Activated naive CD4-positive, alpha-beta T cell treated with anti-CD3 and anti-CD28 coated beads for 36 hours (primary cell): ENCODE measurements around the gene MAGI2. TPM values are rescaled to one million over a fixed set of nuclear protein-coding genes. Genes with fewer than 3 reads are reported as not detected.
A peak's percentile ranks its signal among the peaks of the same experiment; 100 is the strongest.

ENCODE experiments used
- CTCF ChIA-PET: fragments of 350-600 bp; sonication (Branson Sonifier 250); formaldehyde crosslinking; loops from one replicate; lab custom pipeline; 2021; ENCODE audit warnings: antibody characterized with exemption; lab: Charles Lee
- DNase-seq: peaks from one replicate; pipeline ENCODE4 v3.0.0-alpha.2; 2020
- H3K27ac Mint-ChIP-seq: one replicate; pipeline ENCODE4 v1.8.0; 2021; ENCODE audit warnings: mild to moderate bottlenecking, mixed read lengths
- H3K27me3 Mint-ChIP-seq: one replicate; pipeline ENCODE4 v1.8.0; 2021; ENCODE audit warnings: low read depth, mixed read lengths
- H3K36me3 Mint-ChIP-seq: one replicate; pipeline ENCODE4 v1.8.0; 2021; ENCODE audit warnings: low read depth, mixed read lengths
- H3K4me1 Mint-ChIP-seq: one replicate; pipeline ENCODE4 v1.8.0; 2021; ENCODE audit warnings: low read depth, mixed read lengths
- H3K4me3 Mint-ChIP-seq: one replicate; pipeline ENCODE4 v1.8.0; 2021; ENCODE audit warnings: mild to moderate bottlenecking, moderate library complexity, mixed read lengths
- H3K9me3 Mint-ChIP-seq: one replicate; pipeline ENCODE4 v1.8.0; 2021; ENCODE audit warnings: mixed read lengths
- intact Hi-C: fragments of 100-400 bp; cut with micrococcal nuclease; formaldehyde crosslinking; loops from one replicate; pipeline ENCODE4 v1.15.1; 2023
- total RNA-seq, 2 experiments: library from RNA; stranded (reverse); gene quantifications; one replicate each; pipeline ENCODE4 v1.2.3, GENCODE V29; 2021

MAGI2 gene
- total RNA-seq, 2 experiments from 2014 or later: 0.07 to 0.19 TPM

GRCh38 chr7:78635026-78635793 lies 818.3 kb downstream of the MAGI2 start:
- Mint-ChIP-seq H3K4me1 (no peaks in the 10 kb centered on the region), H3K4me3 (no peak overlapping the region), H3K27me3 (peaks cover 4% of the 10 kb centered on the region), H3K27ac (no peak overlapping the region), H3K36me3 (peaks cover 2% of the 10 kb centered on the region), H3K9me3 (peaks cover 2% of the 10 kb centered on the region)
- intact Hi-C loops: no loop called here
- no peak for DNase-seq
- CTCF ChIA-PET: no interaction called here

DNA sequence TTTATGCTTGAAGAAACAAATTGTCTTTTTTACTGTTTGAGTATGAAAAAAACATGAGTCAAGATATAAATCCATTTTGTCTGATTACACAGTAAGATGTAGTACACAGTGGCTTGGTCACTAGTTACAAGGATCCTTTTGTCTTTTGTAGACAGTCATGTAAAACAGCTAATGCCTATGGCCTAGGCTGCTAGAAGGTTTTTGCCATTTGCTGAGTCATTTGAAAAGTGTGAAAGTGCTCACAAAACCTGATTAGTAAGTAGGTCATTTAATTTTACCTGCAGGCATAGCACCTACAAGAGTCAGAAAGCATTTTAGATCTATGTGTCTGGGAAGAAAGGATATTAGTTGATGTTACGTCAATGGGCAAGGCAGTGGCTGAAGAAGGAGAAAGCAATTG lies 819.4 kb downstream of the MAGI2 start:
- Mint-ChIP-seq H3K4me1 (no peaks in the 10 kb centered on the region), H3K27ac (no peak overlapping the region), H3K36me3 (peaks cover 2% of the 10 kb centered on the region), H3K27me3 (peaks cover 4% of the 10 kb centered on the region), H3K9me3 (peaks cover 4% of the 10 kb centered on the region), H3K4me3 (no peak overlapping the region)
- no peak for DNase-seq
- CTCF ChIA-PET: no interaction called here
- intact Hi-C loops: no loop called here

GRCh38 chr7:78620920-78621319 lies 832.5 kb downstream of the MAGI2 start:
- peak; percentile 5 for DNase-seq
- Mint-ChIP-seq H3K4me3 (no peak overlapping the region), H3K27me3 (no peaks in the 10 kb centered on the region), H3K9me3 (peaks cover 7% of the 10 kb centered on the region), H3K4me1 (no peaks in the 10 kb centered on the region), H3K27ac (no peak overlapping the region), H3K36me3 (no peaks in the 10 kb centered on the region)
- CTCF ChIA-PET: no interaction called here
- intact Hi-C loops: no loop called here

DNA sequence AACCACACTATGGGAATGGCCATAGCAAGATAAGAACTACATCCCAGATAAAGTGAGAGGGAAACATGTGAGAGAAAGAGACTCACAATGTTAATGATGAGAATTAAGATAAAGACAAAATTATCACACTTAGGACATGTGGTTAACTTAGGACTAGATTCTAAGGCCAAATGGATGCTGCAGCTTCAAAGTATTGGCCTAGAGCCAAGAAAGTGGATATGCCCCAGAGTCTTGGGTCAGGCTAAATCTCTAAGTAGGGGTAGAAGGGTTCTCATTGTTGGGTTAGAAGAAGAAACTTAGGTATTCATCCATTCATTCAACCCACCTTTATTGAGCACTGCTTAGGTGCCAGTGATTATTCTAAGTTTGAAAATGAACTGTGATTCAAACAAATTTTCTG lies 836.9 kb downstream of the MAGI2 start:
- H3K4me3 Mint-ChIP-seq: no peak overlapping the region
- CTCF ChIA-PET: no interaction called here
- intact Hi-C loops: no loop called here
- H3K27ac Mint-ChIP-seq: no peak overlapping the region
- no peak for DNase-seq
- H3K9me3 Mint-ChIP-seq: peaks cover 4% of the 10 kb centered on the region
- H3K36me3 Mint-ChIP-seq: no peaks in the 10 kb centered on the region
- no peaks in the 10 kb centered on the region for H3K27me3 Mint-ChIP-seq
- H3K4me1 Mint-ChIP-seq: no peaks in the 10 kb centered on the region

DNA sequence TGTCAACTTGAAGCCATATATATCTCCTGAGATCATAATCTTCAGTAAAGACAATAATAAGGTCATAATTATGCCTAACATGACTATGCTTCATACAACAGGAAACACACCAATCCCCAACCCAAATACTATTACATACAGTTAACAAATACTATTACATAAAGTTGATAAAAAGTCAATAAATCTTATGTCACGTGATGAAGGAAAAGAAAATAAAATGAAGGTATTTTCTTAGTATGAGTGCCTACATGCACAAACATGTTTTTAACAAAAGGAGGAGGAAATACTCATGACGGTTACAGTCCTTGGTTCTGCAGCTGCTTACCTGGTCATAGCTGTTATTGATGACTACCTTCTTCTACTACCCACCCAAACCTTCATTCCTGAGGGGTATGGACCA lies 844.2 kb downstream of the MAGI2 start:
- DNase-seq: no peak
- no peak overlapping the region for H3K27ac Mint-ChIP-seq

DNA sequence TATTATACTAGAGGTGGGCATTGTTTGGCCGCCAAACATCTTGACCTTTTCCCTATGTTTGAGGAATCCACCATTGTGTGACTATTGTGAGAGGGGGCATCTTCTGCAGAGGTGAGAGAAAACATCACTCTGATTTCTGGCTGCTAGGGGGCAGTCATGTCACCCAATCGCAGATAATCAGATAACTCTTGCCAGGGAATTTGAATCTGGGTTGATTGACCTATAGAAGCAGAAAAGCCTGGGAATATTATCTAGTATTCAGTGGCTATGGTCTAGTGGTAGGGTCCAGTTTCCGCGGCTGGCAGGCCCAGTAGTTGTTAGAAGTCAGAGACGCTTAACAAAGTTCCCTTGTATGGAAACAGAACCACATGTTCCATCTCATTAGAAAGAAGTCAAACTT lies 846.4 kb downstream of the MAGI2 start:
- CTCF ChIA-PET: no interaction called here
- Mint-ChIP-seq H3K27ac (no peak overlapping the region), H3K4me3 (no peak overlapping the region), H3K9me3 (peaks cover 1% of the 10 kb centered on the region), H3K4me1 (no peaks in the 10 kb centered on the region), H3K27me3 (no peaks in the 10 kb centered on the region), H3K36me3 (no peaks in the 10 kb centered on the region)
- intact Hi-C loops: no loop called here
- no peak for DNase-seq

More for the DNA sequence above, 844.2 kb downstream of the MAGI2 start:
- Mint-ChIP-seq H3K27me3 (no peaks in the 10 kb centered on the region), H3K36me3 (no peaks in the 10 kb centered on the region), H3K9me3 (peaks cover 1% of the 10 kb centered on the region), H3K4me3 (no peak overlapping the region), H3K4me1 (no peaks in the 10 kb centered on the region)
- intact Hi-C loops: no loop called here
- CTCF ChIA-PET: no interaction called here

- intact Hi-C loops: no loop called here
- CTCF ChIA-PET: no interaction called here
- Mint-ChIP-seq H3K36me3 (no peaks in the 10 kb centered on the region), H3K4me3 (no peak overlapping the region), H3K27ac (no peak overlapping the region), H3K4me1 (no peaks in the 10 kb centered on the region), H3K9me3 (peaks cover 1% of the 10 kb centered on the region), H3K27me3 (no peaks in the 10 kb centered on the region)
- DNase-seq: no peak
These were observed 848.3 kb downstream of the MAGI2 start for GRCh38 chr7:78605119-78605518.

DNA sequence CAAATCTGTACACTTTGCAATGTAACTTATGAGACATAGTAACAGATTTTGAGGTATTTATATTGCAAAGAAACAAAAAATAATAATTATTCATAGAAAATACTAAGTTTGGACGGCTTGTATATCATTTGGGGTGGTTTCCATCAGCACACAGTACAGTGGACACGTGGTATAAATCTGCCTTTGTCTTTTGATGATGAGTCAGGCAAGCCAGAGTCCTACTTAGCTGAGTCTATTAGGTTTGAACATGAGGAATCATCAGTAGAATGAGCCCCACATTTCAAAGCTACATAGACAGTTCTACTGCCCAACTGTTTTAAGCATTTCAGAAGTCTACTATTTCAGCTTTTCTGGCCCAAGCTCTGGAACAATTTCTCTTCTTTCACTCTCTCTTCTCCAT lies 851.7 kb downstream of the MAGI2 start:
- intact Hi-C loops: no loop called here
- no peak overlapping the region for H3K4me3 Mint-ChIP-seq
- no peak for DNase-seq
- H3K4me1 Mint-ChIP-seq: no peaks in the 10 kb centered on the region
- H3K27me3 Mint-ChIP-seq: no peaks in the 10 kb centered on the region
- H3K27ac Mint-ChIP-seq: no peak overlapping the region
- H3K36me3 Mint-ChIP-seq: no peaks in the 10 kb centered on the region
- no peaks in the 10 kb centered on the region for H3K9me3 Mint-ChIP-seq
- CTCF ChIA-PET: no interaction called here

GRCh38 chr7:78594156-78594555 lies 859.3 kb downstream of the MAGI2 start:
- intact Hi-C loops: no loop called here
- H3K27me3 Mint-ChIP-seq: no peaks in the 10 kb centered on the region
- no peak for DNase-seq
- no peaks in the 10 kb centered on the region for H3K4me1 Mint-ChIP-seq
- H3K36me3 Mint-ChIP-seq: no peaks in the 10 kb centered on the region
- no peaks in the 10 kb centered on the region for H3K9me3 Mint-ChIP-seq
- no peak overlapping the region for H3K4me3 Mint-ChIP-seq
- CTCF ChIA-PET: interaction anchor here (1.1 kb wide), 1 partner anchor 46 kb away, joined by 3 read pairs; no protein-coding TSS in a partner anchor
- no peak overlapping the region for H3K27ac Mint-ChIP-seq

DNA sequence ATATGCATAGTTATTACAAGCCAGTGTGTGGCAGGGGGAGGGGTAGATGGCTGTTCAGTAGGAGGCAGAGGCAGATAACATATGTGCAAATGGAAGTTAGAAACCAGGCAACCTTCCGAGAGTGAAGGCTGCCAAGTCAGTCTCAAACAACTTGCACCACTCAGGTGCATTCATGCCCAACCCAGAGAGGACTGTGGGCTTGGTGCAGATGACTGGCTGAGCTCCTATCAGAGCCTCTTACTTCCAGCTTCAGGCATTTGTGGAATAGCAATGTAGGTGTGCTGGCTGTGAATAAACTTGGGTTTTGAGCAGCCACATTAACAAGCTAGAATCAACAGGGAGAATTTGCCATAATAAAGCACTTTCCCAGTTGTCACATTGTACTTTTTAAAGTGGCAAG lies 865.1 kb downstream of the MAGI2 start:
- Mint-ChIP-seq H3K27me3 (no peaks in the 10 kb centered on the region), H3K27ac (no peak overlapping the region), H3K4me1 (no peaks in the 10 kb centered on the region), H3K36me3 (no peaks in the 10 kb centered on the region), H3K9me3 (no peaks in the 10 kb centered on the region), H3K4me3 (no peak overlapping the region)
- CTCF ChIA-PET: no interaction called here
- intact Hi-C loops: no loop called here
- DNase-seq: no peak

- no peaks in the 10 kb centered on the region for H3K9me3 Mint-ChIP-seq
- H3K4me3 Mint-ChIP-seq: no peak overlapping the region
- no peaks in the 10 kb centered on the region for H3K27me3 Mint-ChIP-seq
- CTCF ChIA-PET: no interaction called here
- no peaks in the 10 kb centered on the region for H3K4me1 Mint-ChIP-seq
- H3K36me3 Mint-ChIP-seq: no peaks in the 10 kb centered on the region
- no peak overlapping the region for H3K27ac Mint-ChIP-seq
- no peak for DNase-seq
- intact Hi-C loops: no loop called here
These were observed 865.9 kb downstream of the MAGI2 start for GRCh38 chr7:78587443-78588044.

DNA sequence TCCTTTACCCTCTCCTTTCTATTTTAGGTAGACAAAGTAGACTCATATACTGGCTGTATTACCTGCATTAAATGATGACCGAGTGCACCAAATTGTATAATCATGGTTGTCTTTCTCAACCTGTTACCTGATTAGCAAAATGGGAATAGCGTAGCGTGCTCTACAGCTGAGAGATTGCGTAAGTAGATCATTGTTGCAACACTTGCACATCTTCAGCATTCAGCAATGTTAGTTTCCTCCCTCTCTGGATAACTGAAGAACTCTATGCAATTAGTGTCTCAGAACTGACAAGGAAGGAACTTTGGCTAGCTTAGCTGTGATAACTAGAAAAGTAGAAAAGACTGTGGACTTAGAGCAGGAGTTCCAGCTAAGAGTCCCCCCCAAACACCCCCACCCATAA lies 867.5 kb downstream of the MAGI2 start:
- no peaks in the 10 kb centered on the region for H3K27me3 Mint-ChIP-seq
- CTCF ChIA-PET: no interaction called here
- no peaks in the 10 kb centered on the region for H3K9me3 Mint-ChIP-seq
- H3K4me3 Mint-ChIP-seq: no peak overlapping the region
- no peaks in the 10 kb centered on the region for H3K4me1 Mint-ChIP-seq
- no peaks in the 10 kb centered on the region for H3K36me3 Mint-ChIP-seq
- H3K27ac Mint-ChIP-seq: no peak overlapping the region
- intact Hi-C loops: no loop called here
- no peak for DNase-seq

DNA sequence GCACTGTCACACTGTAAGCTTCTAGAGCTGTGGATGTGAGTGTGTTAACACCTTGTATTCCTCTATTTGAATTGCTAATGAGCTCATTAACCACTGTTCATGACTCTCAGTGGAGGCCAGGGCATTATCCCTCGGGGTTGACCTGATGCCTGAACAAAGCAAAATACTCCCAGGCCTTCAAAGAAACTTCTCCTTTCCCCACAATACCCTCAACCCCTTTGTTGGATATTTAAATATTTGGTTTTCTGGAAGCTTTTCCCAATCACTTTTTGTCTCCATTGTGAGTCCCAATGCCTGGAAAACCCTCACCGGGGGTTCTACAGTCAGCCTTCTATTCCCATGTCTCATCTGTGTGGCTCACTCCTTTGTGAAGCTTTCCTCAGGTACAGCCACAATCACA lies 874.8 kb downstream of the MAGI2 start:
- Mint-ChIP-seq H3K27ac (no peak overlapping the region), H3K27me3 (no peaks in the 10 kb centered on the region), H3K9me3 (no peaks in the 10 kb centered on the region), H3K4me1 (no peaks in the 10 kb centered on the region), H3K4me3 (no peak overlapping the region), H3K36me3 (no peaks in the 10 kb centered on the region)
- no peak for DNase-seq
- CTCF ChIA-PET: no interaction called here
- intact Hi-C loops: no loop called here
